GM19035 (cell line): ENCODE results near the gene SLC16A12.

Source experiments
- ATAC-seq: cut with Tn5 transposase; IDR thresholded peaks from one replicate; pipeline ENCODE4 v1.9.1; 2021; ENCODE audit not compliant: unreplicated experiment

SLC16A12 gene

GRCh38 chr10:89515031-89515841, 20.2 kb downstream of the SLC16A12 start:
- no peak for ATAC-seq

- ATAC-seq: no peak
These were observed 22.2 kb downstream of the SLC16A12 start for GRCh38 chr10:89513206-89513605.

DNA sequence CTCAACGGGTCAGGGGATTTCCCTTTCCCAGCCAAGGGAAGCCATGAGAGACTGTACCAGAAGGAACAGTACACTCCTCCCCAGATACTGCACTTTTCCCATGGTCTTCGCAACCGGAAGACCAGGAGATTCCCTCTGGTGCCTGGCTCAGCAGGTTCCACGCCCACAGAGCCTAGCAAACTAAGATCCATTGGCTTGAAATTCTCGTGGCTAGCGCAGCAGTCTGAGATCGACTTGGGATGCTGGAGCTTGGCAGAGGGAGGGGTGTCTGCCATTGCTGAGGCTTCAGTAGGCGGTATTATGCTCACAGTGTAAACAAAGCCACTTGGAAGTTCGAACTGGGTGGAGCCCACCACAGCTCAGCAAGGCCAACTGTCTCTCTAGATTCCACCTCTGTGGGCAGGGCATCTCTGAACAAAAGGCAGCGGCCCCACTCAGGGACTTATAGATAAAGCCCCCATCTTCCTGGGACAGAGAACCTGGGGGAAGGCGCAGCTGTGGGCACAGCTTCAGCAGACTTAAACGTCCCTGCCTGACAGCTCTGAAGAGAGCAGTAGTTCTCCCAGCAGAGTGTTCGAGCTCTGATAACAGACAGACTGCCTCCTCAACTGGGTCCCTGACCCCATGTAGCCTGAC, 29.6 kb downstream of the SLC16A12 start:
- ATAC-seq: no peak

DNA sequence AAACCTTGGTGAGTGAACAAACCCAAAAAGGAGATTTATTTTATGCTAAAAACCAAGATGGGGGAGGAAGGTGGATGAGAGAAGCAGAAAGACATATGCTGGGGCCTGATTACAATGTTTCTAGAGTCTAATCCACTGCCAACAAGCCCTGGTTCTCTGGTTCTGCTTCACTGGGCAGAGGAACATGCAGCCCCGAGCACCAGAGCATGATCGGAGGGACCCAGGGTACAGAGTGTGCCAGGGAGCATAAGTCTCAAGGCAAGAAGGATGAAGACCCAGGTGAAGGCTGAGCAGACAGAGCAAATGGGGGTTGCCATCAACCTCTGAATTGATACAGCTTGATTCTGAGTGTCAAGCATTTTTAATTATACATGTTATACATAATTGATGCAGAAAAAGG, 30.7 kb downstream of the SLC16A12 start:
- no peak for ATAC-seq

GRCh38 chr10:89503652-89504370, 31.6 kb downstream of the SLC16A12 start:
- ATAC-seq: no peak

- ATAC-seq: no peak
These were observed 32.2 kb downstream of the SLC16A12 start for GRCh38 chr10:89503151-89503550.

GRCh38 chr10:89502549-89502948, 32.8 kb downstream of the SLC16A12 start:
- no peak for ATAC-seq

DNA sequence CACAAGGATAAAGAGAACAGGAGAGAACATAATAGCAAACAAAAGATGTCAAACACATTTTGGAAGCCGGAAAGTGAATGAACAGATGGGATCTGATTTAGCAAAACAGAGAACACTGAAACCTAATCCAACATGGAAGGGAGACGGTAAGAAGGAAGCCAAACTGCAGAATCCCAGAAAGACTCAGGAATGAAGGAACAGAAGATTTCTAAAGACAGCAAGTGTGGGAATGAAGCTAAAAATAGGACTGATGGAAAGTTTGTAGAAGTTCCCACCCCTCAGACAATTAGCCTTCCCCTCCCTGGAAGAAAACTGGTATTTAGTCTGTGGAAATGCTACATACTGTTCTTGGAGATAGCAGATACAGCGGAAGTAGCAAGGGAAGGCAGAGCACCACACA, 40.8 kb downstream of the SLC16A12 start:
- ATAC-seq: no peak

DNA sequence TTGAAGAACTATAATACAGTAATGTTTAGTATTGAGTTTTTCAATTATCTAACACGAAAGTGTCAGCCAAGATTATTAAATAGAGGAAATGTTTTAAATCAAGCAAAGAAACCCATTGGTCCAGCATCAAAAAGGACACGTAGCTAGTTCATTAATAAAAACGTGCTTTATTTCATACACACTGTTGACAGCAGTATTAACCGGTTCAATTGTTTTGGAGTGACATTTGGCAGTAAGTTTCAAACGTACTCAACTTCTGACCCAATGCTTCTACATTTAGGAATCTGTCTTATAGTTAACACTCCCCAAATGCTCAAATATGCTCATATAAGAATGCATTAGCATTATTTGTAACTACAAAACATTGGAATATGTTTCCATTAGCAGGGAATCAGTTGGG, 41.3 kb downstream of the SLC16A12 start:
- no peak for ATAC-seq

DNA sequence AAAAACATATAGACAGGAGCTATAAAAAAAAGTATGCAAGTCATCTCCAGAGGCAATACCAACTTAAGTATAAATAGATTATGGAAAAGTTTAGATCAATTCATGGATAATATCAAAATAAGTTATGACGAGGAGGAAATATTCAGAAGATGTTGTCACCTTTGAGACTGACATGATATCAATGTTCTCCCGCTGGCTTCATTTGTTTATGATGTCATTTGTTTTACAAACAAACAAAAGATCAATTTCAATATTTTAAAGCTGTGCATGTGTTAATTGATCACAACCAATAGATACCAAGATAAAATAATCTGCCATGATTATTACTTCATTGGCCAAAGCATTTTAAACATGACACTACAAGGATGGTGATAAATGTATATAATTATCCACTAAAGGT, 43.5 kb downstream of the SLC16A12 start:
- no peak for ATAC-seq

DNA sequence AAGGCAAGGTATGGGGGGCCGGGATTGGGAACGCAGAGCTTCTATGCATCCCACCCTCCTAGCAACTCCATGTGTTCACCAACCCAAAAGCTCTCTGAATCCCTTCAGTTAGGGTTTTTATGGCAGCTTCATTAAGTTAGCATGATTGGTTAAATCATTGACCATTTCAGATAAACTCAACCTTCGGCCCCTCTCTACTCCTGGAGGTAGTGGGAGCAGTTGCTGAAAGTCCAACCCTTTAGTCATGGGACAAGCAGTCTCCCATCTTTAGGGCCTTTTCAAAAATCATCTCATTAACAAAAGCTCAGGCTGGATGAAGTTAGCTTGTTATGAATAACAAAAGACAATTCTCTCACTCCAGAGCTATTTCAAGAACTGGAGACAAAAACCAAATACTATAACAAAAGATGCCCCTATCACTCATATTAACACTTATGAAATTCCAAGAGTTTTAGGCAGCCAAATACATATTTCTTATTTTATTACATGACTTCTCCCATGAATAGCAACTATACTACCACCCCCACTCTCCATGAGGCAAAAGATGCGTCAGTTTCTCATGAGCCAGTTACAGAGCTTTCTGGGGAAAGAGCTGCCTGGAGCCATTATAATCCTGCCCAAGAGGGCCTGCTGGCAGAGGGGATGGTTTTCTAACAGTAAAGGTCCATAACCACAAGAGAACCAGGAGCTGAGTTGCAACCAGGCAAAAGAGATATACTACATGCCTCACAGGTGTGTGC, 44.6 kb downstream of the SLC16A12 start:
- ATAC-seq: no peak

DNA sequence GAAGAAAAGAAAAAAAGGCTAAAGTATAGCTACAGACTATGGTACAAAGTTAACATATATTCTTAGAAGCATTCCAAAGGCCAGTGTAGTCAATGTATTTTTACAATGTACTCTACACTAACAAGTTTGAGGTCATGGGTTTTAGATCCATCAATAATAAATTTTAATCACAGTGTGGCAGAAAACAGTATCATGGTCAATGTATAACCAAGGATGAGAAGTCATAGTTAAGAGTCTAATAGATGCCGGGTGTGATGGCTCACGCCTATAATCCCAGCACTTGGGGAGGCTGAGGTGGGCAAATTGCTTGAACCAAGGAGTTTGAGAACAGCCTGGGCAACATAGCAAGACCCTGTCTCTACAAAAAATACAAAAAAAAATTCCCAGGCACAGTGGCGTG, 53.1 kb downstream of the SLC16A12 start:
- no peak for ATAC-seq

- ATAC-seq: no peak
These were observed 53.7 kb downstream of the SLC16A12 start for GRCh38 chr10:89481662-89482061.

DNA sequence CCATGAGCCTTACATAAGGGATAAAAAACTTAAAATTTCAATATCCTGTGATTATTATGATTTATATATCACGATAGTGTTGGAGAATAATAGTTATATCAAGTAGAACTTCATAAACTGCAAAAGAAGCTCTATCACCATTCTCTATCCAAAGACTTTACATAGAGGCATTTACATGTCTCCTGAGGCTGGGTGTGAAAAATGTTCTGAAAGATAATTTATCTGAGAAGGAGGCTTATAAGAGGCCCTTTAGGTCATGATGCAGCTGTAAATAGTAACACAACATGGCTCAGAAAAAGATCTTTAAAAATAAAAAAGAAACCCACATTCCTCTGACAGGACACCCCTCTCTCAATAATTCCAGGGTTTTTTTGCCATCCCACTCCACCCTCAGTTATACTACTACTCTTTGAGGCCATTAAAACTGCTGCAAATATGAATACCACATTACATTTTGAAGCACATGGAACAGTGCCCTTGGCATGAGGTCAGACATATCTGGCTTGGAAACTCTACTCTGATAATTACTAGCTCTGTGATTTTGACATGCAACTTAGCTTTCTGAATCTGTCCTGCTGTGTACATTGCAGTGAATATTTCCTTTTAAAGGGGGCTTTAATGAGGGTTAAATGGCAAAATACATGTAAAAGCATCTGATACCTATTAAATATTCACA, 55.5 kb downstream of the SLC16A12 start:
- ATAC-seq: no peak

DNA sequence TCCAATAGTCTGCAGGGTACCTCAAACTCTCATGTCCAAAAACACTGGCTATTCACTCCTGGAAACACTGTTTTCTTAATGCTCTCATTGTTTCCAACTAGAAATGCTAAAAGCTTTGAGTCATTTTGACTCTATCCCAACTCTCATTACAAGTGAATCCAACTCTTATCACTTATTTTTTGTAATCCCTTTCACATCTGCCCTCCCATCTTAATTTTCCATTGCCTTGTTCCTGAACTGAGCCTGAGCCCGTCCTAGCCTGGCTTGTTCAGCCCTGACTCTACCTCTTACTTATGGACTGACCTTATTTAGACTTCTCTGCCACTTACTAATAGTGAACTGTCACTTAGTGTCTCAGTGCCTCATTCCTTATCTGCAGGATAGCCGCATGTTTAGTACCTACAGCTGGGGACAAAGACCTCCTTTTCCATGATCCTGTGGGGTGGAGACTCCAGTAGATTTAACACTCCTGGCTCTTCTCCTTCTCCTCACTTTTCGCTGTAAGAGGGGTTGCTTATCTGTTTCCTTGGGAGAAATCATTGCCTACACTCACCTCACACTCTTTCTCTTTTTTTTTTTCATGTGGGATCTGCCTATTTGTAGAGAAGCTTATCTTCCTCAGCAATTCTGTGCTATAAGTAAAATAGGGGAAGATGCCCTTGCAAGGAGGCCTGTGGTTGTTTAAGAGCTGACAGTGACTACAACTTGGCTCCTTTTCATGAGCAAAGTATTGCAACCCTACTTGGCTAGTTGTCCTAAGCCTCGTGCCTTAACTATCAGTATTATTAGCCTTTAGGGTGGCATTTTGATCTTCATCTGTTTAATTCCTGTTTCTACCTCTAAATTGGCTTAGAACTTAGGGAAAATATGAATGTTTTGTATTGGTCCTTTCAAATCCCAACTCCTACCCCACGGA, 56.4 kb downstream of the SLC16A12 start:
- no peak for ATAC-seq

DNA sequence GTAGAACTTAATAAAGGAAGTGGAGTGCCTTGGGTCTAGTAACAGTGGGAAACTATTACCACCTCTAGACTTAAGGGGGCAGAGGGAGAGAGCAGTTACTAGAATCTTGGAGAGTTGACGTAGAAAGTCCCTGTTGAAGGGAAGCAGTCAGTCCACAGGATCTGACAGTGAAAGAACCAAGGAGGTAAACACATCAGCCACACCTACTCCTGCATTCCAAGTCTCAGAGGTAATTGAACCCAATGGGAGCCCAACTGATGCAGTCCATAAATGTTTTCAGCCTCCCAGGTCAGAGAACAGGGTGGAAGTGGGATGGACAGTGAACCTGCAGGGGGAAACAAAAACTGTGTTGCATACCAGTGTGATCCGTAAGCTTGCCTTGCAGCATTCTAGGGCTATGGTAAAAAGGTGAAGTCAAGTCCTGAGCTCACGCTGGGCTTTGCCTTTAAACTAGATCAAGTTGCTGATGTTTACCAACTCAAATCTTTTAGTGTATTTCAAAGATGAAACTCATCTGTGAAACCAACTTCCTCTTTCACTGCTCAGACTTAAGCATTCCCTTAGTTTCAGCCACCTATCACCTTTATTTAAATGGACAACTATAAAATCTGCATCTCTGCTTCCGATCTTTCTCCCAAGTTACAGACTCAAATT, 57.2 kb downstream of the SLC16A12 start:
- no peak for ATAC-seq

- ATAC-seq: no peak
These were observed 59.2 kb downstream of the SLC16A12 start for GRCh38 chr10:89476150-89476549.

- ATAC-seq: no peak
These were observed 59.8 kb downstream of the SLC16A12 start for GRCh38 chr10:89475591-89475998.

- no peak for ATAC-seq
These were observed 60.3 kb downstream of the SLC16A12 start for GRCh38 chr10:89475125-89475524.
